ENCODE measurements around the gene PXMP4.
A peak's percentile ranks its signal among the peaks of the same experiment; 100 is the strongest.

The PXMP4 gene

DNA sequence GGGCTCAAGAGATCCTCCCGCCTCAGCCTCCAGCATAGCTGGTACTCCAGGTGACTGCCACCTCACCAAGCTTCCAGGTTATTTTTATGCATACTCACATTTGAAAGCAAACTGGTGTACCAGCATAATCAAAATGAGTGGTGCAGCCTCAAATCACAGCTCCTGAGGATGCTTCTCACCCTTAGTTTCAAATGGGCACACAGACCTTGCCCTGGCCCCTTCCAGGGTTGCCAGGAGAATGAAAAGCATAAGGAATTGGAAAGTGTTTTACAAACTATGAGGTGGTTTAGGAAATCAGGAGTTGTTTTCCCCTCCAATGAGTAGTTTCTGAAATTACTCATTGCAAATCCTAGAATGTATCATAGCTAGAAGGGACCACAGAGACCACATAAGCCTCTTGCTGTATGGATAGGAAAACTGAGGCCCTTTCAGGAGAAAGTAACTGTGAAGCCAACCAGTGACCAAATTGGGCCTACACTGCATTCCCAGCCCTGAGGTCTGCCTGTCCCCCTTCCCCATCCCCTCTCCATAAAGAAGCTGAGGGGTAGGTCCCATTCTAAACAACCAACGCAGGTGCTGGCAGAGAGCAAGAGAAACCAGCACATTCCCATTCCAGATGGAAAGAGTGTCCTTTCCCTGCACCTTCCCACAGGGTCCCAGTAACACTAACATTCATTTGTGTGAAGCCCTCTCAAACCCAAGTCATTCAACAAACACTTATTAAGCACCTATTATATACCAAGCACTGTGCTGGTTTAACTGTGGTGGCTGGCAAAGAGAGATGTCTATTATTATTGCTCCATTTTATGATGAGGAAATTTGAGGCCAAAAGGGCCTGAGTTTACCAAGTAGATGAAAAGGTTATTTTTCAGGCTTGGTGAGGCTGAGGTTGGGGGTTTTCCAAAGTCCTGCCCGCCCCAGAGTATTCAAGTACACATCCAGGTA is 31.8 kb downstream of the PXMP4 start:
- no peak for DNase-seq
- intact Hi-C loops (cut with DNase I), result loop anchor here (5.0 kb wide), 1 partner anchor 44 kb away; the partner anchor contains the start of gene ZNF341

DNA sequence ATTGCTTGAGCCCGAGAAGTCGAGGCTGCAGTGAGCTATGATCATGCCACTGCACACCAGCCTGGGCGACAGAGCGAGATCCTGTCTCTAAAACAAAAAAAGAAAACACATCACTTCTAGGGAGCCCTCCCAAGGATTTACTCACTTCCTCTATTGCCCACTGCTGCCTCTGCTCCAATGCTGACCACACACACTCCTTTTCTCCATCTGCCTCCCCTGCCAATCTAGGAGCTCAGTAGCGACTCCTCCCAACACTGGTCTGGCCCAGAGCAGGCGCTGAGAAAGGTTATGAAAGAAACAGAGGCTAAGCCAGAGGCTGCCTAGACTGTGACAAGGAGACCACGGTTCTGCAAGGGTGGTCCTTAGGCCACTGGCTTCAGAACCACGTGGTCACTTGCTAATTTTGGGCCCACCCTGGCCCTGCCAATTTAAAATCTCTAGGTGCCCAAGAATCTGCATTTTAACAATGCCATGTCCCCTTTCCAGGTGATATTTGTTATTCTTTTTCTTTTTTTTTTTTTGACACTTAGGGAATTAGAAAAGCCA is 32.7 kb downstream of the PXMP4 start:
- DNase-seq, result no peak
- intact Hi-C loops (cut with DNase I), result loop anchor here (5.0 kb wide), 1 partner anchor 45 kb away; the partner anchor contains the start of gene ZNF341

DNA sequence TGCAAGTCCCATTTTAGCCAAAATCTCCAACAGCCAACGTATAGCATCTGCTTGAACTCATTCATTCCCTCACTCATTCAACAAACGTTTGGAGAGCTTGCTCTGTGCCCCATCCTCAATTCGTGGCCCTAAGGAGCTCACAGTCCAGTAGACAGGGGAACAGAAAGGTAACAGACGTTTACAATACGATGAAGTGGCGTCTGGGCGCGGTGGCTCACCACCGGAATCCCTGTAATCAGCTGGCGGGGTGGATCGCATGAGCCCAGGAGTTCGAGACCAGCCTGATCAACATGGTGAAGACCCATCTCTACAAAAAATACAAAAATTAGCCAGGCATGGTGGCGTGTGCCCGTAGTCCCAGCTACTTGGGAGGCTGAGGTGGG is 33.1 kb downstream of the PXMP4 start:
- no peak for DNase-seq
- intact Hi-C loops (cut with DNase I), result loop anchor here (5.0 kb wide), 1 partner anchor 45 kb away; the partner anchor contains the start of gene ZNF341

DNA sequence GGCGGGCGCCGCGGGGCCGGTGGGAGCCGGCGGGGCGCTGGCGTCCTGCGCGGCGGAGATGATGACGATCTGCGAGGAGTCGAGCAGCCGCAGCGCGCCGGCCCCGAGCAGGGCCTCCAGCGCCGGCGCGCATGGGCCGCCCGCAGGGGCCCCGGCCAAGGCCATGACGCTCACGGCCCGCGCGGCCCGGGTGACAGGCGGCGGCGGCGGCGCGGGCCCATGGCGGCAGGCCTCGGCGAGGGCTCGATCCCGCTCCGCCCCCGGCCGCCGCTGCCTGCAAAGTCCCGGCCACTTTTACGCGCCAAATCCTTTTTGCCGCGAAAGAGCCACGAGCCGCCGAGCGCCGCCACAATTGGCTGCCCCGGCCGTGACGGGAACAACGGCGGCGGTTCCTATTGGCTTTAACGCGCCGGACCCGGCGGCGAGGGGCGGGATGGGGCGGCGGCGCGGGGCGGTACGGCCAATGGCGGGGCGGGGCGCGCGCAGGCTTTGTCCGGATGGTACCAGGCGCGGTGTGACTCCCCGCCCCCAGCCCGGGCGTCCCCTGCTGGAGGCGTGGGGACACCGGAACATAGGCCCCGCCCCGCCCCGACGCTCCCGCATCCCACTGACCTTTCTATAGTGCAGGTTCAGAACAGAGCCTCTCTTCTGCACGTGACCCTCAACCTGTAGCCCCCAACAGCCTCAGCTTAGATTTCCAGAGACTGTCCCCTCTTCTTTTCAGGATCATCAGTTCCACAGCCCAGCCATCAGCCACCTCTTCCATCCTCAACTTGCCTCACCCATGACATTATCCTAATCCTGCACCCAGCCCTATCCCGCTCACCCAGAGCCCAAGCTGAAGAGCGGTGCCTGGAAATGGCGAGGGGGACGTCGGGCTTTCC is 33.8 kb downstream of the PXMP4 start, which contains the start of gene E2F1:
TSS of gene E2F1 (minus strand) at position 286 of the 884 bp plus-strand sequence. CDS start at position 165, 121 bp downstream.
- intact Hi-C loops (cut with DNase I), result loop anchor here (5.0 kb wide), 1 partner anchor 46 kb away; the partner anchor contains the start of gene ZNF341
- peak; percentile 92 to 99 (median 96) for DNase-seq

DNA sequence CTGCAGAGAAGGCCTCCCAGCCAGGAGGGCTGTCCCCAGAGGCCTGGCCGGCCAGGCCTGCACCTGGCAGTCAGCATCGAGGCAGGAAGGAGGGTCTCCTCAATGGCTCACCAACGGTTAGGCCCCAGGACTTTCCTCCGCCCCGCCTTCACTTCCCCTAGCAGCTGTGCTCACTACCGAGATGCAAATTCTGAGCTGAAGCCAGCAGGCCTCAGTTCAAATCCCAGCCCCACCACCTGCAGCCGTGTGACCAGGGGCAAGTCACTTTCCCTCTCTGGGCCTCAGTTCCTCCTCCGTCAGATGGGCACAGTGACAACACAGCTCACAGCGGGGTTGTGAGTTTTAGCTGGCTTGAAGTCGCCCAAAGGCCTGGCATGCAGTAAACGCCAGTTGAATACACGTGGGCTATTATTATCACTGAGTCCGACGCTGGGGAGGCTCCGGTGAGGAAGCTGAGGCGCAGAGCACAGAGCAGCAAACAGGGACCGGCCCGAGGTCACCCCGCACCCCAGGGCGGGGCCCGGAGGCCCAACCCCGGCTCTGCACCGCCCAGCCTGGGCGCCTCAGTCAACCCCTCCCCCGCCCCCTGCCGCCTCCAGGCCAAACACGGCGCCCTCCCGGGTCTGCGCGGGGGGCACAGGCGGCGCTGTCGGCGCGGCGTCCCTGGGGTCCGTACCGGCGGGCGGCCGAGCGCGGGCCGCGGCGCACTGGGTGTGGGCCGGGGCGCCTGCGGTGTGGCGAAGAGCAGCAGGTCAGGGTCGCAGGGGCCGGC is 34.6 kb downstream of the PXMP4 start:
- intact Hi-C loops (cut with DNase I), result loop anchor here (5.0 kb wide), 1 partner anchor 47 kb away; the partner anchor contains the start of gene ZNF341
- no peak for DNase-seq

DNA sequence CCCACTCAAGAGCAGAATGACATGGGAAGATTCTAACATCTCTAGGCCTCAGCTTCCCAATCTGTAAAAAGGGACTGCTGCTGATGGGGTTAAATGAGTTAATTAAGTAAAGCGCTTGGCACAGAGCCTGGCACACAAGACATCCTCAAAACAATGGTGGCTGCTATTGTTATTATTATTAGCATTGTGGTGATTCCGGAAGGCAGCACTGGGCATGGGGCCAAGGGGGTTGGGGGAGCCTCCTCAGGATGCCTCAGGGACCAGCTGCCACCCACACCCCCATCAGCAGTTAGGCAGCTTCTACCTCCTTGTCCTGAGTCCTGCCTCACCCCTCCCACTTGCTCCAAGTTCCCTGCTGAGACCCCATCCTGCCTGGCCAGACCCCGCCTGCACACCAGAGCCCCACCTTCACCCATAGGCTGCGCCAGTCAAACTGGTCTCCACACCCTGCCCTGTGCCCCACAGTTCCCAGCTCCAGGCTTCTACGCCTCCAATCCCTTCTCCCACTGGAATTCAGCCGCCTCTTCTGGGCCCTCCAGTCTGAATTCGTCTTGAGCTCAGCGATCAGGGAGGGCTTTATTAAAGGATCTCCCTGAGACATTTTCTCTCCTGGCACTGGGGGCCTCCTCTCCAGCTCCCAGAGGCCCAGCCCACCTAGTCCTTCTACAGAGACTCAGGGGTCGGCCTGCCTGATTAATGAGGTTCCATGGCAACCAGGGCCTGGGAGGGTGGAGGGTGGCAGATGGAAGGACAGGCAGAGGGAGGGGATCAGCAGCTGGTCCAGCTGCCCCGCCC is 35.4 kb downstream of the PXMP4 start:
- intact Hi-C loops (cut with DNase I), result loop anchor here (5.0 kb wide), 1 partner anchor 48 kb away; the partner anchor contains the start of gene ZNF341
- no peak for DNase-seq

DNA sequence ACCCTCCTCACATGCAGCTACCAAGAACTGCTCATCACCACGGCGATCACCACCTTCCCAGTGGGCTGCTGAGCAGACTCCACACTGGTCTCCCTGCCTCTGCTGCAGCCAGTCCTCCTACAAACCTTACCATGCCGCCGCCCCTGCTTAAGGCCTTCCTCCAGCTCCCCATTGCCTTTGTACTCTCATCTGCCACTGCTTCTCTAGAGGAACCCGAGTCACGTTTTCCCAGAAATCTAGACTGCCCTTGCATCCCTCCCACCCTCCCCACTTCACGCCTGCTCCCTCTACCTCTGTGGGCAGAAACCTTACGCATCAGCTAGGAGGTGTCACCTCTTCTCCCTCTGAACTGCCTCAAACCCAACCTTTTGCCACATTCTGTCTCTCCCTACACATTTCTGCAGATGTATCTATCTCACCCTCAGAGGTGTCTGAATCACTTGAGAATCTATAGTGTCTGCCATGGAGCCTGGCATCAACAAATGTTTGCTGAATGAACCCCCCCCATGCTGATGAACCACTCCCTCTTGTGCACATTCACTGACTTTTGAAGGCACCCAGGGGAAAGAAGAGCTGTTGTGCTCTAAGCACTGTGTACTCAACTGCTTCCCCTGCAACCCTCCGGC is 38.3 kb downstream of the PXMP4 start:
- DNase-seq, result peak in 1 of 10 donors; percentile 77
- intact Hi-C loops (cut with DNase I), result no loop called here

DNA sequence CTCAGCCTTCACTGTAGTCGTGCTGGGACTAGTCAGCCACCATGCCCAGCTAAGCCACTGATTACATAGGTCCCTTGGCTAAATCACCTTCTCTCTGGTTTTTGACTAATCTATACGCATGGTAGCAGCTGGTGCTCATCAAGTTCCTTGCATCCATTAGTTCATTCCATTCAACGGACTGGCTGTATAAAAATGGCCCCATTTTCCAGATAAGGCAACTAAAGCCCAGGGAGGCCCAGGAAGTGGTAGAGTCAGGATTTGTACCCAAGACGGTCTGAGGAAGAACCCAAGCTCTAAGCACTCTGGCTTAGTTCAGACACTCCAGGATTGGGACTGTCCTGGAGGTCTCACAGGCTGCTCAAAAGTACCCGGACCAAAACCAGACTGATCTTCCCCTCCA is 38.8 kb downstream of the PXMP4 start:
- no peak for DNase-seq
- intact Hi-C loops (cut with DNase I), result no loop called here

DNA sequence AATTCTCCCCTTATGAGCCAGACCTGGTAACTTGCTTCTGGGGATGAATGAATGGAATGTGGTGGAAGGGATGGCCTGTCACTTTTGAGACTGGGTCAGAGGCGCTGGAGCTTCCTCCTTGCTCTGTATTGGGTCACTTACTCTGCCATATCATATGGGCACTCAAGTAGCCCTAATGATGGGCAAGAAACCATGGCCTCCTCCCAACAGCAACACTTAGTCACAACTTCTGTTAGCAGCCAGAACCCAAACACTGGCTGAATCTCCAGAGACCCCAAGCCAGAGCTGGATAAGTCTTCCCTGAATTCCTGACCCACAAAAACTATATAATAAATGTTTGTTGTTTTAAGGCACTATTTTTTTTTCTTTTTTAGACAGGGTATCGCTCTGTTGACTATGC is 39.4 kb downstream of the PXMP4 start:
- no peak for DNase-seq
- intact Hi-C loops (cut with DNase I), result no loop called here

DNA sequence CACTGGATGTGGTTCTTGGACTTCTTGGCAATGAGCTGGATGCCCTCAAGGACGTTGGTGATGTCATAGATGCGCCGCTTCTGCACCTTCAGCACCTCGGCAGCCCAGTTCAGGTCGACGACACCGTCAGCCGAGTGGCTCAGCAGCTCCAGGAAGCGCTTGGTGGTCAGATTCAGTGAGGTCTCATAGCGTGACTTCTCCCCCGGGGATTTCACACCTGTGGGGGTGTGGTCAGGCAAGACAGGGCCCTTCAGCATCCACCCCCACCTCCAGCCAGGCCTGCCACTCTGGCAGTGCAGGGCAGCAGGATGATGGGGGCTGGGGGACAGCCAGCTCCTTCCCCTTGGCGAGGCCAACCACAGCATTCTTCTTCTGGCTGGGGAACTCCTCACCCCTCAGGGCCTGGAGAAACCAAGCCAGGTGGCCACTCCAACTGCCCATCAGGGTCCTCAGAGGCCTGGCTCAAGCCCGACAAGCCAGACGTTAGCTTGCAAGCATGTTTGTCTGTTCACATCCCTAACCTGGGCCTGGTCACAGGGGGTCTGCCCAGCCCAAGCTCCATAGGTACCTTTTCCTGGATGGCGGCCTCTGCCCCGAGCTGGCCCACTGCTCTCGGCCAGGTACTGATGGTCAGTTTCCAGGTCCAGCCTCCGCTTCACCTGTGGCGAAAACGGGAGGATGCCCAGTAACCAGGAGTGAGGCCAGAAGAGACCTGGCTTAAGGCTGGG is 40.2 kb downstream of the PXMP4 start:
- intact Hi-C loops (cut with DNase I), result no loop called here
- no peak for DNase-seq

DNA sequence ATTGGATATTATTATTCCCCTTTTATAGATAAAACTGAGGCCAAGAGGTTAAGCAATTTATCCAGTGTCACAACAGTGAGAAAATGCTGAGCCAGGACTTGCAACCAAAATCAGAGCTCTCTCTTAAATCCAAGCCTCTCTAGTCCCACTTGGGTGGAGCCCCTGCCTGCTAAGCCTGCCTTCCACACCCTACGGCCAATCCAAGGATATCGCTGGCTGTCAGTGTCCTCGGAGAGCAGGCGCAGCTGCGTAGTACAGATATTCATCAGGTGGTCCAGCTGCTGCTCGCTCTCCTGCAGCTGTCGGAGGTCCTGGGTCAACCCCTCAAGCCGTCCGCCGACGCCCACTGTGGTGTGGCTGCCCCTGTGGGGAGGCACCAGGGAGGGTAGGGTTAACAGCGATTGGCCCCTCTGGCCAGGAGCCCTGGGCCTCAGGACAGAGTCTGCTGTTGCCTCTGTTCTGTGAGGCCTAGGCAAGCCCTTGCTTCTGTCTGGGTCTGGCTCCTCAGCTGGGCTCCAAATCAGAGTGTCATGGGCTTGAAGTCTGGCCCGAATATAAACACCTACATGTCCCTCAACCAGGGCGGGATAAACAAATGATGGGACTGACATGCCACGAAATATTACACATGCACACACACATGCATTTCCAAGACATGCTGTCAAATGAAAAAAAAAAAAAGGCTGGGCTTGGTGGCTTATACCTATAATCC is 42.0 kb downstream of the PXMP4 start:
- intact Hi-C loops (cut with DNase I), result no loop called here
- DNase-seq, result peak in 1 of 10 donors; percentile 73

DNA sequence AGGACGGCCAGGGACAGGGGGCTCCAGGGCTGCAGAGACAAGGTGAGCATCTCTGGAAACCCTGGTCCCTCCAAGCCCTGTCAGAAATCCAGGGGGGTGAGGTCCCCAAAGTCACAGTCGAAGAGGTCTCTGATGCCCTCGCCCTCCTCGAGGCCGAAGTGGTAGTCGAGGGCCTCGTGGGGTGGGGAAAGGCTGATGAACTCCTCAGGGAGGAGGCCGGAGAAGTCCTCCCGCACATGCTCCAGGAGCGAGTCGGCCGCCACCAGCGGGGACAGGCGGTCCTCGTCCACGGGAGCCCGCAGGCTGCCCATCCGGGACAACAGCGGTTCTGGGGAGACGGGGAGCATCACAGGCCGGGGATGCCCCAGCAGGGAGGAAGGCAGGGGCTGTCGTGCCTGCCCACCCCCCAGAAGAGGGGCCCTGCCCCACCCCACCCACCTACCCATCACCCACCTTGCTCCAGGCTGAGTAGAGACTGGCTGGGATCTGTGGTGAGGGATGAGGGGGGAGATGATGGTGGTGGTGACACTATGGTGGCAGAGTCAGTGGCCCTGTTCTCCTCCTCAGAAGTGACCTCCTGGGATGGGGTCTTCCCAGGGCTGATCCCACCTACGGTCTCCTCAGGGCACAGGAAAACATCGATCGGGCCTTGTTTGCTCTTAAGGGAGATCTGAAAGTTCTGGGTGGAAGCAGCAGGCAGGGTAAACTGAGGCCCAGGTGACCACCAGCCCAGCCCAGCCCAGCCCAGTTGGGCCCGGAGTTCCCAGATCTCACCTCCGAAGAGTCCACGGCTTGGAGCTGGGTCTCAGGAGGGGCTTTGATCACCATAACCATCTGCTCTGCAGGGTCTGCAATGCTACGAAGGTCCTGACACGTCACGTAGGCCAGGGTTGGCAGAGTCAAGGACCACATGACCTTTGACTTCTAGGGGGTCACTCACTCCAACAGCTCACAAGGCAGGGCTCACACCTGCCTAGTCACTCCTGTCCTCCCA is 43.2 kb downstream of the PXMP4 start:
- peak in 1 of 10 donors; percentile 82 for DNase-seq
- intact Hi-C loops (cut with DNase I), result no loop called here

DNA sequence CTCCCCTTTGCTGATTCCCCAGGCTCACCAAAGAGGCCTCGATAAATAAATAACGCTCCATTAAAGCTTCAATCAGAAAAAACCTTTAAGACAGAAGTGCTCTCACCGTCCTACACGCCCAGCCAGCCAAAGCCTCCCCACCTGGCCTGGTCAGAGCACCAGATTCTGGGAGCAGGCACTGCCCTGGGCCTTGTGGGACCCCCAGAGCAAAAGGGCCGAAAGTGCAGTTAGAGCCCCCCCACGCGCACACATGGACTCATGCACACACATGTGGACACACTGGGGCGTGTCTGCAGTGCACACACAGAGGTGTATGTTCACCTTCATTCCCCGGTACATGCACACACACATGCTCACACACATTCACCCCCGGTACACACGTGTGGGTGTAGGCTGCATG is 44.0 kb downstream of the PXMP4 start:
- no peak for DNase-seq
- intact Hi-C loops (cut with DNase I), result no loop called here

DNA sequence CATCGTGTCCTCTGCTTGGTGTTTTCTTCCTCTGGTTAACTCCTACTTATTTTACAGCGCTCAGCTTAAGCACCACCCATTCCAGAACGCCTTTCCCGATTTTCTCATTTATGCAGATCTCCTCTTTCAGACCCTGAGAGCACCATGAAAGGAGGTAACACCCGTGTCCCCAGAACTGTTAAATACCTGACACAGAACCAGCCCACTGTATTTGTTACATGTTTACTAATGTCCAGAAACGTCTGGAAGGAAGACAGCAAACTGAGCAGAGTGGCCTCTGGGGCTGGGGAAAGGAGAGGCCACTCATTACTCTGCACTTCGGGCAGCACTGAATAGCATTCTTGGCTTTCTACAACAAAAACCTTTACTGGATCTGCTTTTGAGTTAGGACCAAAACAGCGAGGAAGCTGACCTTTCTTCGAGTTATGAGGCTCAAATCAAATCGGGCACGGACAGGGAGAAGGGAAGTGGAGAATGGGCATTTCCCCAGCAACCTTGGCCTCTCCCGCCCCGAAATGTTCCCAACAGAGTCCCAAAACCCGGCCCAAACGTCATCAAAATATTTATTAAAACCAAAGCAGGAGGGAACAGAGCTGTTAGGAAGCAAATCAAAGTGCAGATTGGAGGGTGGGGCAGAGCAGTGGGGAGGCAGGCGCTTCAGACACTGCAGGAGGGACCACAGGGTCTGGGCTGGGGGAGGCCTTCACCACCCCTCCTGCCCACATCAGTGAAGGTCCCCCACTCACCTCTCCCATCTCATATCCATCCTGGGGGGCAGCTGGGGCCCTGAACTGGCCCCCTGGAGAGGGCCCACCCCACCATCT is 44.8 kb downstream of the PXMP4 start:
- DNase-seq, result no peak
- intact Hi-C loops (cut with DNase I), result no loop called here

Data from posterior cingulate gyrus (tissue), 11 donors.